GM18498 (cell line): ENCODE data around the gene CAMKK1.
"Not testable (repeated sequence)": the region's sequence is repeated elsewhere in the genome, so short reads cannot be mapped to it uniquely, and the experiment has no call there.

Experiments used
- ATAC-seq: cut with Tn5 transposase; IDR thresholded peaks from one replicate; pipeline ENCODE4 v1.9.1; 2021; ENCODE audit warnings: mild to moderate bottlenecking, moderate library complexity; ENCODE audit not compliant: unreplicated experiment

CAMKK1 gene

DNA sequence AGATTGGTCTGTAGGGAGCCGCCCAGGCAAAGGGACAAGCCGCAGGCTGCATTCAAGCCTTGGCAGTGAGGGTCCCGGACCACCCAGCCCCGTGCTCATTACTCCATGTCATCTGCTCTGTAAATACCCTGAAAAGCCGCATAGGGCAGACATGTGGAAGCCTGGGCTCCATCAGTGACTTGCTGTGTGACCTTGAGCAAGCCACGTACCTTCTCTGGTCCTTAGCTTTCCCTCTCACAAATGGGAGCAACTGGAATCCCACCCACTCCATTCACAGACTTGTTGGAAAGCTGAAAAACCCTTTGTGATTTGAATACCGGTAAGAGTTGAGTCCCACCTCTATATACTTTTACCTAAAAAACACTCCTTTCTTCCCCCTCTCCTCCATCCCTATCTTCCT, 11.9 kb downstream of the CAMKK1 start:
- ATAC-seq = no peak

DNA sequence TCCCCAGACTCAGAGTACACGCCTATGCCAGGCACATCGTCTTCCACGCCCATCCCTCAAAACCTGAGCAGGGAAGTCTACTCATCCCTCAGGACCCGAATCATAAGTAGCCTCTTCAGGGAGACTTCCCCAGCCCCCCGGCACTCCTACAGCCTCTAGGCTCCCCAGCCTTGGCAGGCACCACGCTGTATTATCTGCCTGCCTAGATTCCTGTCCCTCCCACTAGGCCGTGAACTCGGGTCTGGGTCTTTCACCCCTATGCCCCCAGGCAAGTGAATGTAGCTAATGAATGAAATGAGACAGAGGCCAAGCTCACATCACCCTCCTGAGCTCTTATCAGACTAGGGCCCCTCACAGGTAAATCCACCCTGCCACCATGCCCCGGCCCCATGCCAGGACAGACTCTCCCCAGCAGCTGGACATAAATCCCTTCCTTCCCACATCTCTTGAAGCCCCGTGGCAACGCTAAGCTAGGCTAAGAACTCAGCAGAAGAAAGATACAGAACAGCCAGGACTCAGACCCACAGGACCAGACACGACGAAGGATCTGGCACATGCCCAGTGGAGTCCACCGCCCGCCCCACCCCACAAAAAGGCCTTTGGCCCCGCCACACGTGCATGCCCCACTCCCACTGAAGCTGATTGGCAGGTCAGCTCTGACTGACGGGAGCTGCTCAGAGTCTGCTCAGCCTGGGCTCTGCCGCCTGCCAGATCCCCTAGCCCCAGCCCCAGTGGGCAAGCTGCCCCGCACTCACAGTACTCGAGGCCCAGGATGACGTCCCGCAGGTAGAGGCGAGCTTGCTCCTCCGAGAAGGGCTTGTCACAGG, 13.0 kb downstream of the CAMKK1 start:
- ATAC-seq = no peak

DNA sequence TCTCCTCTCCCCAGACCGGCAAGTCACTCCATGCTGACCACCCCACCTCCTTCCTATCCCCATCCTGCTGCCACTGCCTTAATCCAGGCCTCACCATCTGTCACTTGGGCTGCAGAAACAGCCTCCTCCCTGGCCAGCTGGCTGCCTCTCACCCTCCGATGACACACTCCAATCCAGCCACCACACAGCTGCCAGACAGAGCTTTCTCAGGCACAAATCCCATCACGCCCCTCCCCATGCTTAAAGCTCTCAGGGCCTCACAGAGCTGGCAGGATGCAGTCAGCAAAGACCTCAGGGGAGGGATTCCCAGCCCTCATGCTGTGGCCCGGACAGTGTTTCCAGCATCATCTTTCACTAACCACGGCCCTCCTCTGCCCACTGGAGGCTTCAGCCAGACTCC, 13.7 kb downstream of the CAMKK1 start:
- no peak for ATAC-seq

GRCh38 chr17:3877220-3877619, 15.6 kb downstream of the CAMKK1 start:
- no peak for ATAC-seq

DNA sequence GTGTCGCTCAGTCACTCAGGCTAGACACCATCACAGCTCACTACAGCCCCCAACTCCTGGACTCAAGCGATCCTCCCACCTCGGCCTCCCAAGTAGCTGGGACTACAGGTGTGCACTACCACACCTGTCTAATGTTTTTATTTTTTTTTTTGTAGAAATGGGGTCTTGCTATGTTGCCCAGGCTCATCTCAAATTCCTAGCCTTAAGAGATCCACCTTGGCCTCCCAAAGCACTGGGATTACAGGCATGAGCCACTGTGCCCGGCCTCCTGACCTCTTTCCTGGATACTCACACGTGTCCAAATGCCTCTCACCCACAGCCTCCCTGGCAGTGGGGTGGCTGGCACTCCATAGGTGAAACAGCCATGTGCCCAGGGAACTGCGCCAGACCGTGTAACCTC, 17.5 kb downstream of the CAMKK1 start:
- ATAC-seq = no peak

- ATAC-seq = no peak
Measured at GRCh38 chr17:3873862-3874261, 19.0 kb downstream of the CAMKK1 start.

- ATAC-seq = no peak
Measured at GRCh38 chr17:3870871-3871306, 22.0 kb downstream of the CAMKK1 start.

DNA sequence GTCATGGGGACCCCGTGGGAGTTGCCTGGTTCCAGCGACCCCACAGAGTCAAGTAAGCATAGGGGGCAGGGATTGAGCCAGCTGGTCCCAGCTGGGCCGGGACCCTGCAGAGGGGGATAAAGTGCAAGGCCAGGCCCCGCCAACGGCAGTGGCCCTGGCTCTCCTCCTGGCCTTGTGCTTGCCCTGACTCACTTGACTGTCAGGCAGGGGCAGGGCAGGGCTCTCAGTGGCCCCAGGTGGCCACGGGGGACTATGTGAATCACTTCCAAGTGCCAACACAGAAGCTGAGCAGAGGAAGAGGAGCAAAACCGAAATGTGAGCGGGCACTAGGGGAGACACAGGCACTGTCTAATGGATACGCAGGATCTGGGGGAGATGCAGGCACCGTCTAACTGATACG, 25.2 kb downstream of the CAMKK1 start:
- ATAC-seq = no peak

GRCh38 chr17:3867106-3867505, 25.7 kb downstream of the CAMKK1 start:
- no peak for ATAC-seq

DNA sequence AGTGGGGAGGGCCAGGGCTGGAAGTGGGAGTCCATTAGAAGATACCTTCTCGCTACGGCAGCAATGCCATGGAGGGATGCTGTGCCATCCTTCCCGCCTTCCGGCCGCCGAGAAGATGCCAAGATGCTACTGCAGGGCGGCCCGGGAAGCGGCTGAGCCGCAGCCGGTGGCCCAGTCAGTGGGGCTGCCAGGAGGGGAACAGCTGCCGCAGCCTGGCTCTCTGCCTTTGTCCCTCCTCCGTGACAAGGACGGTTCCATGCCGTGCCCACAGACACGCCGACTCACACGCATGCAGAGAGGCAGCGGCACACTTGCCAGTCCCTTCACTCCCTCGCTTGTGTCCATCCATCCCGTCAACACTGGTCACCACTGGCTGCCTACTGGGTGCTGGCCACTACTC, 26.6 kb downstream of the CAMKK1 start:
- no peak for ATAC-seq

- no peak for ATAC-seq
Measured at GRCh38 chr17:3865176-3865575, 27.7 kb downstream of the CAMKK1 start.

GRCh38 chr17:3864534-3864933, 28.3 kb downstream of the CAMKK1 start:
- no peak for ATAC-seq

- no peak for ATAC-seq
Measured at GRCh38 chr17:3861761-3862681, 30.8 kb downstream of the CAMKK1 start.

DNA sequence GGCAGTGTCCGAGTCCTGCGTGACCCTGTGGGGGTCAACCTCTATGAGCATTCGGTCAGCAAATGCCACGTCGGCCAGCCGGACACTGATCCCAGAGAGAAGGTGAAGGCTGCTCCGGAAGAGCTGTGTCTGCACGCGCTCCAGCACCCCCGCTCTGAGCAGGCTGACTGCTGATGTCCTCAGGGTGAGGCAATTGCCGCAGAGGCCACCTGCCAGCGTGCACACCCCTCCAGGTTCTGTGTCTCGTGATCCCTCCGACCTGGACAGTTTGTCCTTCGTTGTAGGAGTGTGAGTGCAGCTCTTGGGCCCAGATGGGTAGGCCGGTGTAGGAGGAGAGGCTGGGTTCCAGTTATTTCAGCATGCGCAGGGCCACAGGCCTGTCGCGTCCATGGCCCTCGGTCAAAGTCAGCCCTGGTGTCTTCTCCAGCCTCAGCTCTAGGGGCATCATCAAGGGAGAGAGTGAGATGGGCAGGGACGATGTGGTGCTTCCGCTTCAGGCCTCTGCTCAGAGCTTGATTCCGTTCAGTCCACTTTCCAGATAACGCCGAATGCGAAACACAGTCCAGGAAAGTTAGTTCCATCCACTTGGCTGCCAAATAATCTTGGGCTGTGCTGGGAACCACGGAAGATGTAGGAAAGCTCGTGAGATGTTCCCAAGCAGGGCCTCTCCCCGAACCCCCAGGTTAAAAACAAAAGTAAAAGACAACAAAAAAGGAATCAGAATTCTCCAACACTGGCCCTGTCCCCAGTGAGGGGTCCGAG, 31.7 kb downstream of the CAMKK1 start:
- ATAC-seq = no peak

DNA sequence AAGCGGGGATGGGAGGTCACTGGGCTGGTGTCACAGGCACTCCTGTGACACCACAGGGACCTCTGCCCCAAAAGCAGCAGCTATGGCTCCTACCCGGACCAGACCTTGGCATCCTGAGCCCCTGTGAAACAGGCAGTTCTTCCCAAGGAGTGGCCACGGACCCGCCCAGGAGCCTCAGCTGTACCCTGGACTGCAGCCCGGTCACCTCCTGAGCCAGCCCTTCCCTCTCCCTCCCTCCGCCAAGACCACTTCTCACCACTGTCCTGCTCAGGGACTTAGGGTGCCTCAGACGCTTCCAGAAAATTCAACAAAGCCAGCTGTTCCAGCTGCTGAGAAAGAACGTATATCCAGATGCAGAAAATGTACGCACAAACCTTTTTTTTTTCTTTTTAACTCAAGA, 32.9 kb downstream of the CAMKK1 start:
- no peak for ATAC-seq

DNA sequence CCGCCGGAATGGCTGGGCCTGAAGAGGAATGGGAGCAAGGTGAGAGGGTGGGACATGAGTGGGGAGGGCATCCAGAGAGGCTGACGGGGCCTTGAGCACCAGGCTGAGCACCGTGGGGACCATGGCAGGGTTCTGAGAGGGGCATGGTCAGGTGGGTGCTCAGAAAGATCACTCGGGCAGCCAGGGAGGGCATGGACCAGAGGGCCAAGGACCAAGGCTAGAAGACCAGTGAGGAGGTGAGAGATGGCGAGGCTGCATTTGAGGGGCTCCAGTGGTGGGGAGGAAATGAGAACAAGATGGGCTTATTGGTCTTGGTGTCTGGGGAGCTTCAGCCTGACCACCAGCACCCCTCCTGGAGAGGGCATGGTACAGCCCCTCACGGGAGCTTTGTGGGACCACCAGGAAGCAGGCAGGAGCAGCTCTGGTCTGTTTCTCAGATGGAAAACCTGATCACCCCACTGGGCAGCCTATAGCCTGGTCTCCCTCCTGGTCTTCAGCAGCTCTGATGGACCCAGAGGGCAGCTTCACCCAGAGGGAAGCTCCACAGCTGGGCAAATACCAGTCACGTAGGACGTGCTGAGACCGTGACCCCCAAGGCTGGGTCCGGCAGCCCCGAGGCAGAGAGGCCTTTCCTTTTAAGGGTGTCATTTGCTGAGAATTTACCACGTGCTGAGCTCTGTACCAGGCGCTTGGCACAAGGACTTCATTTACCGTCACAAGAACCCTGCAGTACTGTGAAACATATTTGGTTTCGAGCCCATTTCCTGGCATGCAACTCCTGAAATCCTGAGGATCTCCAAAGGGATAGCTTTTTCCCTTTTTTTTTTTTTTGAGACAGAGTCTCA, 35.4 kb downstream of the CAMKK1 start:
- no peak for ATAC-seq

- ATAC-seq = not testable (repeated sequence)
Measured at GRCh38 chr17:3854204-3854603, 38.6 kb downstream of the CAMKK1 start.

- no peak for ATAC-seq
Measured at GRCh38 chr17:3852561-3852960, 40.3 kb downstream of the CAMKK1 start.

GRCh38 chr17:3851461-3852100, 41.3 kb downstream of the CAMKK1 start:
- no peak for ATAC-seq
